ENCODE measurements around the gene DAPK3. TPM values are rescaled to one million over a fixed set of nuclear protein-coding genes. Genes with fewer than 3 reads are reported as not detected.
A peak's percentile ranks its signal among the peaks of the same experiment; 100 is the strongest.
"Not testable (repeated sequence)": the region's sequence is repeated elsewhere in the genome, so short reads cannot be mapped to it uniquely, and the experiment has no call there.

Gene DAPK3
- total and polyA plus RNA-seq, 8 donors: 35.6 to 70.7 (median 44.1) TPM

DNA sequence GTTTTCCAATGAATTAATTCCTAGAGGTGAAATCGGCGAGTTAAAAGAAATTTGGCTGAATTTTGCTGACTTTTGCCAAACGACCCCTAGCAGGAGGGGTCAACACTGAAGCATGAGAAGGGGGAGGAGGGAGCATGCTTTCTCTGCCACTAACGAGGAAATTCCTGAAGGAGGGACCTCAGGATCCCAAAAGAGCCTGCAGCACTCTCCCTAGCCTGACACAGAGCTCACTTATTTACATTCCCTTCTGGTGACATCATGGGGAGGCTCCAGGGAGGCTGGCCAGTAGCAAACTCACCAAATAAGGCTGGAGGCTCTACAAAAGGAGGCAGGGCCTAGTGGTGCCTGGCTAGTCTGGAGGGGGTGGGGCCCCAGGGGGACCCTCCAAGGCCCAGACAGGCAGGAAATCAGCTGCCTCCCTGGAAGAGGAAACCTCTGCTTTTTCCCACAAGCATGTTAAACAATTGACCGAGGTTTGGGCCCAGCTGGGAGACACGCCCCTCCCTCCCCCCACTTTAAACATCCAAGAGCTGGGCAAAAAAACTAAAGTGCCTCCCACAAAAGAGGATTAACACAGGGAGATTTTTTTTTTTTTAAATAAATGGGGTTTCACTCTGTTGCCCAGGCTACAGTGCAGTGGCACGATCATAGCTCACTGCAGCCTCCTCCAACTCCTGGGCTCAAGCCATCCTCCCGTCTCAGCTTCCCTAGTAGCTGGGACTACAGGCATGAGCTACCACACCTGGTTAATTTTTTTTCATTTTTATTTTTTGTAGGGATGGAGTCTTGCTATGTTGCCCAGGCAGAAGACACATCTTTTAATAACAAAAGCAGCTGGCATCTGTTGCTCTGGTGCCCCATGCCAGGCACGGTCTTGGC is 2.1 kb downstream of the DAPK3 start:
- Histone ChIP-seq H3K9me3 (no peaks in the 10 kb centered on the region), H3K4me3 (peak overlapping the region; percentile 66 to 84), H3K4me1 (peaks cover 20 to 55% of the 10 kb centered on the region in 2 donors), H3K36me3 (peaks cover 0 to 58% of the 10 kb centered on the region in 2 donors), H3K27me3 (no peaks in the 10 kb centered on the region), H3K27ac (peak overlapping the region; percentile 87 to 90)
- DNase-seq (peak in 3 of 4 donors; percentile 87 to 95 (median 90)), ATAC-seq (peak; percentile 80)
- intact Hi-C loops (cut with DNase I): no loop called here
- TF ChIP-seq, protein P1, sequence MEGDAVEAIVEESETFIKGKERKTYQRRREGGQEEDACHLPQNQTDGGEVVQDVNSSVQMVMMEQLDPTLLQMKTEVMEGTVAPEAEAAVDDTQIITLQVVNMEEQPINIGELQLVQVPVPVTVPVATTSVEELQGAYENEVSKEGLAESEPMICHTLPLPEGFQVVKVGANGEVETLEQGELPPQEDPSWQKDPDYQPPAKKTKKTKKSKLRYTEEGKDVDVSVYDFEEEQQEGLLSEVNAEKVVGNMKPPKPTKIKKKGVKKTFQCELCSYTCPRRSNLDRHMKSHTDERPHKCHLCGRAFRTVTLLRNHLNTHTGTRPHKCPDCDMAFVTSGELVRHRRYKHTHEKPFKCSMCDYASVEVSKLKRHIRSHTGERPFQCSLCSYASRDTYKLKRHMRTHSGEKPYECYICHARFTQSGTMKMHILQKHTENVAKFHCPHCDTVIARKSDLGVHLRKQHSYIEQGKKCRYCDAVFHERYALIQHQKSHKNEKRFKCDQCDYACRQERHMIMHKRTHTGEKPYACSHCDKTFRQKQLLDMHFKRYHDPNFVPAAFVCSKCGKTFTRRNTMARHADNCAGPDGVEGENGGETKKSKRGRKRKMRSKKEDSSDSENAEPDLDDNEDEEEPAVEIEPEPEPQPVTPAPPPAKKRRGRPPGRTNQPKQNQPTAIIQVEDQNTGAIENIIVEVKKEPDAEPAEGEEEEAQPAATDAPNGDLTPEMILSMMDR (IDR thresholded peaks at IDR 0.05): no peak

DNA sequence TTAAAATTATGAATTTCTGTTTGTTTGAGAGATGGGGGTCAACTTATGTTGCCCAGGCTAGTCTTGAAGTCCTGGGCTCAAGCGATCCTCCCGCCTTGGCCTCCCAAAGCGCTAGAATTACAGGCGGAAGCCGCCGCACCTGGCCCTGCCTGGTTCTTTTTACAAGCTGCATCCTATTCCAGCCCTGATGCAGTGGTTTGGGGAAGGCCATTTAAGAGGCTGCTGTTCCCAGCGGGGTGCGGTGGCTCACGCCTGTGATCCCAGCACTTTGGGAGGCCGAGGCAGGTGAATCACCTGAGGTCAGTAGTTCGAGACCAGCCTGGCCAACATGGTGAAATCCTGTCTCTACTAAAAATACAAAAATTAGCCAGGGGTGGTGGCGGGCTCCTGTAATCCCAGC is 2.9 kb downstream of the DAPK3 start:
- peaks cover 0 to 66% of the 10 kb centered on the region in 2 donors for H3K36me3 ChIP-seq
- DNase-seq; ATAC-seq; intact Hi-C loops (cut with DNase I); H3K27me3 ChIP-seq; H3K9me3 ChIP-seq; H3K4me3 ChIP-seq: not testable (repeated sequence)
- peak overlapping the region; percentile 63 to 90 for H3K27ac ChIP-seq
- H3K4me1 ChIP-seq: peaks cover 20 to 55% of the 10 kb centered on the region in 2 donors

DNA sequence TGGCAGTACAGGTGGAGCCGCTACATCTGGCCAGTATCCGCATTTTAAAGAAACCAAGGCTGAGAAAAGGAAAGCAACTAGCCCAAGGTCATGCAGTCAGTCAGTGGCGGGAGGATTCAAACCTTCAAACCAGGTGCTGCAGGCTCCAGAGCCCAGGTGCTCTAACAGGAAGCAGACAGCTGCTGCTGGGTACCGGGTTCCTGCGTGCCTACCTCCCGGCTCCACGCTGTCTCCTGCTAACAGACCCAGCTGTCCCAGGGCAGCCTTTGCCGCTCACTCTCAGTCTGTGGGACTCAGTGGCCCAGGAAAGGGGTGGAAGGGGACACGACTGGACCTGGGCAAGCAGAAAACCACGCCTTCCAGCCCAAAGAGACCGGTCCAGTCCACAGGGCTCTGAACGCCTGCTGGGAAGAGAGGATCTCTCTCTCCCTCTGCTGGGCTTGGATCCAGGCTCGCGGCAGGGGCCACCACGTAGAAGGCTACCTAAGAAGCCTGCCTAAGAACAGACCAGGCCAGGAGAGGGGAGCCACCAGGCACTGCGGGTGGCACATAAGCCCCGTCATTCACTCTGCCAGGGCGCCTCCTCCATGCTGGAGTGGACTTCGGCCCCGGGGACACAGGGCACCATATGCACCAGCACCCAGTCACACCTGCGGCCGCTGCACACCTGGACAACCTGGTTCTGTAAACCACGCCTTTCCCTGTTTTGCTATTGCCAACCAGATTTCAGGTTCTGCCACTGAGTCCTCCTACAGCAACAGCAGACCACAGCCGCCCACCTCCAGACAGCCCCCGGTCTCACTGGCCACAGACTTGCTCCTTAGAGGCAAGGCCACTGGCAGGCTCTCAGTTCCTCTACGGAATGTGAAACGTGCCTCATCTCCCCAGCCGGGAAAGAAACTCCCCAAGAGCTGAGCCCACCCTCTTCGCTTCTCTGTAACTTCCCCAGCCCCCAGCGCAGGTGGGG is 4.6 kb downstream of the DAPK3 start:
- peaks cover 20 to 50% of the 10 kb centered on the region in 2 donors for H3K4me1 ChIP-seq

DNA sequence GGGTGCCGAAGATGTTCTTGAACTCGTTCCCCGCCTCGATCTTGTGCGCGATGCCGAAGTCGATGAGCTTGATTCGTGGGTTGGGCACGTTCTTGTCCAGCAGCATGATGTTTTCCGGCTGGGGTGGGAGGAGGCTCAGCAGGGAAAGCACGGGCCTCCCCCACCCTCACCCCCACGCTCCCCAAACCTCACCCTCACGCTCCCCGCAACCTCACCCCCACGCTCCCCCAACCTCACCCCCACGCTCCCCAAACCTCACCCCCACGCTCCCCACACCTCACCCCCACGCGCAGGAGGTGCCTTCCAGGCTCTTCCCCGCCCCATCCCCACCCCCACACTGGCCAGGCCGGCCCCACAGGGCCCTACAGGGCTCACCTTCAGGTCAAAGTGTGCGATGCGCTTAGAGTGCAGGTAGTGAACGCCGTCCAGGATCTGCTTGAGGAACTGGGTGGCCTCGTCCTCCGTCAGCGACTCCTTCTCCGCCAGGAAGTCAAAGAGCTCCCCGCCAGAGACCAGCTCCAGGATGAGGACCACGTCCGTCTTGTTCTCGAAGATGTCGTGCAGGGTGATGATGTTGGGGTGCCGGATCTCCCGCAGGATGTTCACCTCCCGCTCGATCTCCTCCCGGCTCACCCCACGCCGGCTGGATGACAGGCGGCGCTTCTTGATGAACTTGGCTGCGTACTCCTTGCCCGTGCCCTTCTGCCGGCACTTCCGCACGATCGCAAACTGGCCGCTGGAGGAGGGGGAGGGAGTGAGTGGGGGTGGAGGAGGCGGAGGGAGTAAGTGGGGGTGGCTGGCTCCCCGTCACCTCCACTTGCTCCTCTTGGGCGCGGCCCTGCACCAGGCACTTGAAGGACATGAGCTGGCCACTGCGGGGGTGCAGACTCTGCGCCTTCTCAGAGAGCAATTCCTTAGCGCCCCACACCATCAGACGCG is 6.4 kb downstream of the DAPK3 start:
- DNase-seq (no peak), ATAC-seq (no peak)
- intact Hi-C loops (cut with DNase I): no loop called here
- H3K9me3 ChIP-seq: no peaks in the 10 kb centered on the region
- peaks cover 0 to 93% of the 10 kb centered on the region in 2 donors for H3K36me3 ChIP-seq
- H3K27me3 ChIP-seq: no peaks in the 10 kb centered on the region
- TF ChIP-seq, protein P1 (IDR thresholded peaks at IDR 0.05): no peak
- peaks cover 15 to 39% of the 10 kb centered on the region in 2 donors for H3K4me1 ChIP-seq
- no peak overlapping the region for H3K27ac ChIP-seq
- H3K4me3 ChIP-seq: no peak overlapping the region

More for the DNA sequence above, 4.6 kb downstream of the DAPK3 start:
- intact Hi-C loops (cut with DNase I): no loop called here
- TF ChIP-seq, protein P1 (IDR thresholded peaks at IDR 0.05): no peak
- Histone ChIP-seq H3K27me3 (no peaks in the 10 kb centered on the region), H3K27ac (no peak overlapping the region), H3K4me3 (no peak overlapping the region), H3K9me3 (no peaks in the 10 kb centered on the region), H3K36me3 (peaks cover 0 to 74% of the 10 kb centered on the region in 2 donors)
- DNase-seq: no peak
- no peak for ATAC-seq
